DOHH2 (cell line): ENCODE results near the gene ADIPOR2.

ENCODE experiments used
- H3F3A ChIP-seq: fragments of 200-600 bp; sonication (generic), shearing (Covaris generic); 2 replicates; pipeline ENCODE4 v1.6.0; 2016; ENCODE audit warnings: antibody characterized with exemption, mild to moderate bottlenecking; ENCODE audit not compliant: control insufficient read depth, insufficient read depth
- H3K27ac ChIP-seq: fragments of 200-600 bp; sonication (generic); 2 replicates; pipeline ENCODE4 v1.5.1; 2014; ENCODE audit warnings: low read depth, mild to moderate bottlenecking, low read length, moderate library complexity
- H3K27me3 ChIP-seq: fragments of 200-600 bp; sonication (generic); 2 replicates; pipeline ENCODE4 v1.6.1; 2014; ENCODE audit warnings: mild to moderate bottlenecking, low read length, mixed read lengths; ENCODE audit not compliant: control insufficient read depth
- H3K36me3 ChIP-seq: fragments of 200-600 bp; sonication (generic); 2 replicates; pipeline ENCODE4 v1.6.1; 2014; ENCODE audit warnings: mild to moderate bottlenecking, low read length, moderate library complexity, mixed read lengths; ENCODE audit not compliant: control insufficient read depth
- H3K4me1 ChIP-seq: fragments of 200-600 bp; sonication (generic); 2 replicates; pipeline ENCODE4 v1.6.1; 2014; ENCODE audit warnings: mild to moderate bottlenecking, low read length, mixed read lengths; ENCODE audit not compliant: control insufficient read depth
- H3K4me2 ChIP-seq: fragments of 200-600 bp; sonication (generic); 2 replicates; pipeline ENCODE4 v1.6.0; 2014; ENCODE audit warnings: mild to moderate bottlenecking, low read length, moderate library complexity
- H3K4me3 ChIP-seq: fragments of 200-600 bp; sonication (generic); 2 replicates; pipeline ENCODE4 v1.5.1; 2014; ENCODE audit warnings: mild to moderate bottlenecking, low read length, mixed read lengths
- H3K79me2 ChIP-seq: fragments of 200-600 bp; sonication (generic); 2 replicates; pipeline ENCODE4 v1.6.1; 2014; ENCODE audit warnings: mild to moderate bottlenecking, low read length, mixed read lengths; ENCODE audit not compliant: control insufficient read depth
- H3K9me2 ChIP-seq: fragments of 200-600 bp; sonication (generic); replicated peaks from 2 replicates; pipeline ENCODE4 v1.6.1; 2014; ENCODE audit warnings: mild to moderate bottlenecking, low read length, mixed read lengths; ENCODE audit not compliant: control insufficient read depth
- H3K9me3 ChIP-seq: fragments of 200-600 bp; sonication (generic); 2 replicates; pipeline ENCODE4 v1.6.1; 2014; ENCODE audit warnings: antibody characterized with exemption, low read length, mixed read lengths; ENCODE audit not compliant: control insufficient read depth, insufficient read depth
- H4K20me1 ChIP-seq: fragments of 200-600 bp; sonication (generic); 2 replicates; pipeline ENCODE4 v1.6.0; 2014; ENCODE audit warnings: low read depth, mild to moderate bottlenecking, antibody characterized with exemption, low read length, moderate library complexity; ENCODE audit not compliant: control insufficient read depth, insufficient read depth
- EZH2phosphoT487 ChIP-seq: fragments of 200-600 bp; sonication (generic); IDR thresholded peaks from 2 replicates; pipeline ENCODE4 v1.6.1; 2017; ENCODE audit warnings: borderline replicate concordance, mild to moderate bottlenecking, antibody characterized with exemption, low read length, moderate library complexity, mixed read lengths
- TF ChIP-seq, protein P1 (sequence below): fragments of 200-600 bp; sonication (generic); IDR thresholded peaks from one replicate; pipeline ENCODE4 v1.5.1; 2014; ENCODE audit warnings: antibody characterized with exemption, mild to moderate bottlenecking, low read depth, low read length; ENCODE audit not compliant: poor library complexity, severe bottlenecking

Gene ADIPOR2

DNA sequence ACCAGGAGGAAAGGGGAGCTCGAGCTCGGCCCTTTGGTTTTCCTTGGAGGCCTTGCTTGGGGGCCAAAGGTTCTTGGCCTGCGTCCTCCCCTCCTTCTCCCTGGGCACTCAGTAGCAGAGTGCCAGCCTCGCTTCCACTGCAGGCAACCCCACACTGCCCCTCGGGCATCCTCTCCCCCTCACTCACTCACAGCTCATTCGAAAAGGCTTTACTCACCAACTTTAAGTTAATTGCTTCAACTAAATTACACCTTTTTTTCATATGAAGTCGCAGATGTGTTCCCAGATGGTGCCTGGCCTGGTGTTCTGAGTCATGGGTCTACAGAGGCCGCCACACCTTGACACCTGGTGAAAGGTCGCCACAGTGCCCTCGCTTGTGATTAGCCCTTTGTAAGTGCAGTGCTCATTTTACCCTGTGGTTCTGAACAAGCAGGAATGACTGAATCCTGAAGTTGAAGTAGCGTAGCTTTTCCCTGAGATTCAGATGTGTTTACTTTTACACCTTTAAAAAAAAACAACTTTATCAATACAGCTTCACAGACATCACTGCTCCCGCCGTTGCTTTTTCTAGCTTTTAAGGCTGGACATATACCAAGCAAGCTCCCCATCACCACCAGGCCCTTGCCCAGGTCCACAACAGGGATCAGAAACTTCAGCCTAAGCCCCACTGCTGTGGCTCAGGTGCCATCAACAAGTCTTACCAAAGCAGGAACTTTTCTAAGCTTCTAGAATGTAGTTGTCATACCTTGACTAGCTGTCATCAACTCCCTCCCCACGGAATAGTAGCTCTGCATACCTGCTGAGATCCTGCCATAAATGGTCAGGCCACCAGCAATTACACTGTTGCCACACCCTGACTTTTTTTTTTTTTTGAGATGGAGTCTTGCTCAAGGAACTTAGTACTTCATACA, 20.3 kb upstream of the ADIPOR2 start:
- TF ChIP-seq EZH2phosphoT487, result no peak
- TF ChIP-seq, protein P1, sequence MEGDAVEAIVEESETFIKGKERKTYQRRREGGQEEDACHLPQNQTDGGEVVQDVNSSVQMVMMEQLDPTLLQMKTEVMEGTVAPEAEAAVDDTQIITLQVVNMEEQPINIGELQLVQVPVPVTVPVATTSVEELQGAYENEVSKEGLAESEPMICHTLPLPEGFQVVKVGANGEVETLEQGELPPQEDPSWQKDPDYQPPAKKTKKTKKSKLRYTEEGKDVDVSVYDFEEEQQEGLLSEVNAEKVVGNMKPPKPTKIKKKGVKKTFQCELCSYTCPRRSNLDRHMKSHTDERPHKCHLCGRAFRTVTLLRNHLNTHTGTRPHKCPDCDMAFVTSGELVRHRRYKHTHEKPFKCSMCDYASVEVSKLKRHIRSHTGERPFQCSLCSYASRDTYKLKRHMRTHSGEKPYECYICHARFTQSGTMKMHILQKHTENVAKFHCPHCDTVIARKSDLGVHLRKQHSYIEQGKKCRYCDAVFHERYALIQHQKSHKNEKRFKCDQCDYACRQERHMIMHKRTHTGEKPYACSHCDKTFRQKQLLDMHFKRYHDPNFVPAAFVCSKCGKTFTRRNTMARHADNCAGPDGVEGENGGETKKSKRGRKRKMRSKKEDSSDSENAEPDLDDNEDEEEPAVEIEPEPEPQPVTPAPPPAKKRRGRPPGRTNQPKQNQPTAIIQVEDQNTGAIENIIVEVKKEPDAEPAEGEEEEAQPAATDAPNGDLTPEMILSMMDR, result no peak
- no peaks in the 10 kb centered on the region for H3K79me2 ChIP-seq
- no peaks in the 10 kb centered on the region for H3K9me2 ChIP-seq
- peaks cover 4% of the 10 kb centered on the region; the same call in 1 of the 2 replicates for H3K27me3 ChIP-seq
- no peaks in the 10 kb centered on the region for H4K20me1 ChIP-seq
- no peak overlapping the region for H3K4me3 ChIP-seq
- H3K27ac ChIP-seq, result no peak overlapping the region
- no peaks in the 10 kb centered on the region; the same call in 1 of the 2 replicates for H3F3A ChIP-seq
- no peaks in the 10 kb centered on the region for H3K9me3 ChIP-seq
- no peaks in the 10 kb centered on the region for H3K36me3 ChIP-seq
- H3K4me1 ChIP-seq, result peaks cover 17% of the 10 kb centered on the region
- no peak overlapping the region for H3K4me2 ChIP-seq

DNA sequence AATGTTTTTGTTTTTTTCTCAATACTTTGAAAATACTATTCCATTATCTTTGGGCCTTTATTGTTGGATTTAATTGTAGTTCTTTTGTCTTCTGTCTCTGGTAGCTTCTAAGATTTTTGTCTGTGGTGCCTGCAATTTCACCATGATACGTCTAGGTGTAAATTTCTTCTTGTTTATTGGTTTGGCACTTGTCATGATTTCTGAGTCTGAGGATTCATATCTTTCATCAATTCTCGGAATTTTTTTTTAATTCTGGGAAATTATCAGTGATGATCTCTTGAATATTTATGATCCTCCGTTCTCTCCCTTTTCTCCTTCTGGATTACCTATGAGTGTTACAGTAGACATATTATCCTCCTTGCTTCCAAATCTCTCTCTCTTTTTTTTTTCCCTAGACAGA, 14.8 kb upstream of the ADIPOR2 start:
- H3K9me3 ChIP-seq, result no peaks in the 10 kb centered on the region
- H4K20me1 ChIP-seq, result no peaks in the 10 kb centered on the region
- no peaks in the 10 kb centered on the region for H3F3A ChIP-seq
- no peak overlapping the region for H3K4me2 ChIP-seq
- no peak overlapping the region for H3K4me3 ChIP-seq
- H3K4me1 ChIP-seq, result peaks cover 7% of the 10 kb centered on the region
- no peaks in the 10 kb centered on the region for H3K9me2 ChIP-seq
- no peaks in the 10 kb centered on the region for H3K27me3 ChIP-seq
- H3K36me3 ChIP-seq, result no peaks in the 10 kb centered on the region
- H3K79me2 ChIP-seq, result no peaks in the 10 kb centered on the region
- TF ChIP-seq EZH2phosphoT487, result no peak
- TF ChIP-seq, protein P1, result no peak
- no peak overlapping the region for H3K27ac ChIP-seq

DNA sequence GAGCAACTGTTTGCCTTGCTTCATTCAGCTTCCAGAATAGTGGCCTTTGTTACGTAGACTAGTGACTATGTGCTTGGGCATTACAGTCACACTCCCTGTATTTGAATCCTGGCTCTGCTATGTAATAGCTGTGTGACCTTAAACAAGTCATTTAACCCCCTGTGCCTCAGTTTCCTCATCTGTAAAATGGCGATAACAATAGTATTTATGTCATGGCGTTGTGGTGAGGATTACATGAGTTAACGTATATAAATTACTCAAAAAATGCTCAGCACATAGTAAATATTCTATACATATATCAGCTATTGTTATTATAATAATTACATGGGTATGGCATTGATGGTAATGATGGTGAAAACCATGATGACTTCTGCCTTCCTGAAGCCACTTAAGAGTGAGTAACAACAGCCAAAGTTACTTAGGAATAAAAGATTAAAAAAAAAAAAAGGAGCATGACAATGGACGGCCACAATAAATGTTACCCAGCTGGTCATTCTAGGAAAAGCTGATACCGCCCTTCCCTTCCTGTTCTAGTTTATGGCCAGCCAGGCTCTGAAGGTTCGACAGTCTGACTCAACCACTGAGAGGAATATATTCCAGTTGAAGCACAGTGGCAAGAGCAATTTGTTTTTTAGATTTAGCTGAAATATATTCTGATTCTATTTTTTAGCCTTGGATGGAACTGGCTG, 9.9 kb upstream of the ADIPOR2 start:
- no peaks in the 10 kb centered on the region for H3K9me2 ChIP-seq
- no peaks in the 10 kb centered on the region for H3K79me2 ChIP-seq
- no peaks in the 10 kb centered on the region for H3K9me3 ChIP-seq
- no peak overlapping the region for H3K27ac ChIP-seq
- TF ChIP-seq, protein P1, result no peak
- no peak for TF ChIP-seq EZH2phosphoT487
- H3K4me2 ChIP-seq, result no peak overlapping the region
- H4K20me1 ChIP-seq, result no peaks in the 10 kb centered on the region
- H3F3A ChIP-seq, result no peaks in the 10 kb centered on the region
- H3K36me3 ChIP-seq, result no peaks in the 10 kb centered on the region
- no peak overlapping the region for H3K4me3 ChIP-seq
- H3K27me3 ChIP-seq, result peaks cover 2% of the 10 kb centered on the region
- H3K4me1 ChIP-seq, result no peaks in the 10 kb centered on the region
